NCI-H2196 (cell line): ENCODE measurements around the gene MARCHF7.

Experiments
- DNase-seq: peaks from one replicate; lab custom pipeline; 2025; ENCODE audit not compliant: unreplicated experiment; lab: John Stamatoyannopoulos, UW

Gene MARCHF7

DNA sequence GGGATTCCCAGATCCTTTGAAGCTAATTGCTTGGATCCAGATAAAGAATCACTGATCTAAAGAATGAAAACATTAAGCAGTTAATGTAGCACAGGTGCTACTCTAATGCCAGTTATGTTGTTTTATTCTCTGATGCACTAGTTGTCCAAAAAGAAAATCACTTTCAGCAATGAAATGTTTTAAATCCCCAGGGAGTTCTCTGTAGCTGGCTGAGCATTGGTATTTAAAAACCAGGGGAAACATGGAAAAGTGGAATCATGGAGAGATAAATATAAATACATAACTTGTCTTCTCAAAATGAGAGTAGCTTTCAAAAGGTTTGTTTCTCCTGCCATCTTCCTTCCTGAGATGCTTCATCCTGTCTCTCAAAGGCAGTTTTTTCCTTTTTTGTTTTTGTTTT is 48.0 kb downstream of the MARCHF7 start:
- DNase-seq, result no peak

DNA sequence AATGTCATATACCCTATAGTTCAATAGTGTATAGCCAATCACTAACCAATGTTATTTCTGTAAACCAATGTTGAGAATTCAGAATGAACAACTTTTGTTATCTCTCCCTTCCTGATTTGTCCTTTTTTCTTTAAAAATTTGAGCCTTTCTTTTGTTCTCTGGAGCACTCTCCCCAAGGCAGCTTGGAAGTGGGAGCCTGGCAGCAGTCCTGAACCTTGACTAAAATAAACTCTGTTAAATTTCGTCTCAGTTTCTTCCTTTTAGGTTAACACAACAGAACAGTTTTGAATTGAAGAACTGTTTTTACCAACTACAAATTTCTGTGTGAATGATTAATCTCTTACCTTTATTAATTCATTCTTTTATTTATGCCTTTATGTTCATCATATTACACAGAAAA is 49.8 kb downstream of the MARCHF7 start:
- no peak for DNase-seq
